HepG2 (cell line): ENCODE measurements around the gene TSC22D4. TPM values are rescaled to one million over a fixed set of nuclear protein-coding genes. Genes with fewer than 3 reads are reported as not detected.

ENCODE experiments used
- ERF ChIP-seq: IDR thresholded peaks from 2 replicates; pipeline ENCODE4 v1.6.1; 2018; ENCODE audit warnings: missing biosample characterization, missing genetic modification reagents
- FOSL2 ChIP-seq: sonication (generic); formaldehyde crosslinking; IDR thresholded peaks from 2 replicates; pipeline ENCODE4 v1.4.0; 2020; ENCODE audit warnings: missing genetic modification reagents
- GATAD1 ChIP-seq: IDR thresholded peaks from 2 replicates; pipeline ENCODE4 v1.6.1; 2016; ENCODE audit warnings: missing genetic modification reagents, missing compliant biosample characterization
- HCFC1 ChIP-seq: fragments of 150-350 bp; IDR thresholded peaks from 2 replicates; pipeline ENCODE4 v1.6.1; 2014; ENCODE audit warnings: low read depth, low read length
- HNRNPUL1 ChIP-seq: fragments of 200-400 bp; formaldehyde crosslinking; IDR thresholded peaks from 2 replicates; pipeline ENCODE4 v1.6.1; 2017; ENCODE audit warnings: low read depth, mild to moderate bottlenecking, low read length, moderate library complexity
- KDM3A ChIP-seq: IDR thresholded peaks from 2 replicates; pipeline ENCODE4 v1.6.1; 2018; ENCODE audit warnings: low read depth, missing compliant biosample characterization
- RFX3 ChIP-seq: IDR thresholded peaks from 2 replicates; pipeline ENCODE4 v1.6.1; 2016; ENCODE audit warnings: missing biosample characterization, missing genetic modification reagents
- SIX4 ChIP-seq: sonication (generic); formaldehyde crosslinking; IDR thresholded peaks from 2 replicates; pipeline ENCODE4 v1.4.0; 2020; ENCODE audit warnings: missing genetic modification reagents
- SP1 ChIP-seq, 2 experiments: fragments of 450-650 bp in 1 of 2; sonication (generic) in 1 of 2; formaldehyde crosslinking in 1 of 2; IDR thresholded peaks; 2 replicates each; pipeline versions ENCODE4 v1.4.0 to v1.6.1; 2016 to 2020; ENCODE audit warnings: missing genetic modification reagents in 1 of 2
- XBP1 ChIP-seq: sonication (generic); formaldehyde crosslinking; IDR thresholded peaks from 2 replicates; pipeline ENCODE4 v1.5.0; 2020; ENCODE audit warnings: missing genetic modification reagents
- XRCC5 ChIP-seq: fragments of 200-400 bp; formaldehyde crosslinking; optimal IDR thresholded peaks from 2 replicates; pipeline ENCODE3; 2017; ENCODE audit warnings: mild to moderate bottlenecking, low read length
- ZNF546 ChIP-seq: sonication (generic); formaldehyde crosslinking; conservative IDR thresholded peaks from 2 replicates; pipeline ENCODE4 v1.8.1; 2023; ENCODE audit warnings: mild to moderate bottlenecking, missing genetic modification reagents
- ZNF83 ChIP-seq: sonication (generic); formaldehyde crosslinking; IDR thresholded peaks from 2 replicates; pipeline ENCODE4 v1.4.0; 2020; ENCODE audit warnings: missing genetic modification reagents, mild to moderate bottlenecking, borderline replicate concordance
- ZNF878 ChIP-seq: sonication (generic); formaldehyde crosslinking; IDR thresholded peaks from 2 replicates; pipeline ENCODE4 v1.8.1; 2023; ENCODE audit warnings: mild to moderate bottlenecking, missing genetic modification reagents, moderate library complexity
- polyA plus RNA-seq, 8 experiments: library from polyadenylated mRNA; depleted of rRNA in 3 of 8; stranded (reverse) in 7 of 8; unstranded in 1 of 8; fragments of >200 nt; fragmentation: Illumina TruSeq in 4 of 8; extraction: Trizol in 4 of 8; gene quantifications; 2 replicates each; pipeline versions ENCODE4 v1.2.1 to v1.2.3, GENCODE V29; 2011 to 2016; ENCODE audit warnings: low read depth in 4 of 8, missing spikeins in 1 of 8, mixed read lengths in 1 of 8; ENCODE audit not compliant: insufficient read depth in 1 of 8
- total RNA-seq, 5 experiments: library from RNA; depleted of rRNA; stranded (reverse); fragments of >200 nt; fragmentation: Illumina TruSeq; extraction: Trizol; gene quantifications; 2 replicates each; pipeline ENCODE4 v1.2.3, GENCODE V29; 2016; ENCODE audit warnings: low read depth in 1 of 5
- TF ChIP-seq, protein P1 (sequence below): sonication (generic); formaldehyde crosslinking; IDR thresholded peaks from 2 replicates; pipeline ENCODE4 v1.4.0; 2020; ENCODE audit warnings: mild to moderate bottlenecking, missing genetic modification reagents
- TF ChIP-seq, protein P2 (sequence below): sonication (generic); formaldehyde crosslinking; IDR thresholded peaks from 2 replicates; pipeline ENCODE4 v1.4.0; 2020; ENCODE audit warnings: missing genetic modification reagents, borderline replicate concordance
- TF ChIP-seq, protein P3 (sequence below): fragments of 450-650 bp; IDR thresholded peaks from 2 replicates; pipeline ENCODE4 v1.6.1; 2017
- TF ChIP-seq, protein P4 (sequence below): sonication (generic); formaldehyde crosslinking; IDR thresholded peaks from 2 replicates; pipeline ENCODE4 v1.8.1; 2023; ENCODE audit warnings: mild to moderate bottlenecking, missing genetic modification reagents
- TF ChIP-seq, protein P5 (sequence below): sonication (generic); formaldehyde crosslinking; IDR thresholded peaks from 2 replicates; pipeline ENCODE4 v1.5.0; 2020; ENCODE audit warnings: missing genetic modification reagents
- TF ChIP-seq, protein P6 (sequence below): sonication (generic); formaldehyde crosslinking; IDR thresholded peaks from 2 replicates; pipeline ENCODE4 v1.4.0; 2020; ENCODE audit warnings: missing genetic modification reagents

TSC22D4 gene
- total and polyA plus RNA-seq, 2 of the 13 experiments (the other 11 are each of a cell fraction or from before 2014, with no cell fraction given): 7.7 to 8.7 TPM

DNA sequence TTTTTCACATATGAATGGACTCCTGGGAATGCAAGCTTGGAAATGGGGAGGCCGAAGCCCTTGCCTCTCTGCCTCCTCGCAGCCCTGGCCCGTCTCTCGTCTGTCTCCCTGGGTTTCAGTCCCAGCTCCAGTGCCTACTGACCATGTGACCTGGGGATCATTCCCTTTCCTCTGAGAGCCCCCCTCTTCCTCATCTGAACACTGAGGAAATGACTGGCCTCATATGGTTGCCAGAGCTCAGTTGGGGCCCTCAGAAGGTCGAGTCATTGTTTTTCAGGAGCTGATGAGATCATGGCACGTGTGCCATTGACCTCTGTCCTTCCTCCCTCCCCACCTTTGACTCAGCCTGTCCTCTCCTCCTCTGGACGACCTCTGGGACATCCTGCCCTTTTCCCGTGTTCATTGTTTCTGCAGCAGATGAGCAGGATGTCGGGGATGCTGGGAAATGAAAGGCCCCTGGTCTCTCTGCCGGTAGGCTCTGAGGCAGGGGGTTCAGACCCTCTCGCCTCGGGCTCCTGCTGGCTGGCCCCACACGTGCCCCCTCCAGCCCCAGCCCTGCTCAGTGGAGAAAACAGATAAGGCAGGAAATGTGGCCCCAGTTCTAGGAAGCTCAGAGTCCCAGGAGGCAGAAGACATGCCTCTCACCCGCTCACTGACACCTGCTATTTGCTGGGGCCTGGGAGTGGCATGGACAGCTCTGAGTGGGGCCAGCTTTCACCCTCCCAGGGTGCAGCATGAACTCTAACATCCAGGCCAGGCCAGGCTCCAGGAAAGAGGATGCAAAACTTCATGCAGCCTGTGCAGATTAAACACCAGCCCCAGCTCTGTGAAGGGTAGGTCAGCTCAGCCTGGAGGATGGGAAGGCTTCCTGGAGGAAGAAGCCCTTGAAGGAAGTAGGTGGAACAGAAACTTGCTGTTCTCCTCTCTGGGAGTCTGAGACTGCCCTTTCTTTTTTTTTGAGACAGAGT lies 34.4 kb downstream of the TSC22D4 start (continued):
- TF ChIP-seq GATAD1 (CRISPR knock-in tag) (peak; percentile 58), XBP1 (CRISPR knock-in tag) (no peak), SIX4 (CRISPR knock-in tag) (no peak), HCFC1 (no peak), ERF (CRISPR knock-in tag) (peak; percentile 93), ZNF878 (peak; percentile 73), XRCC5 (no peak), ZNF83 (CRISPR knock-in tag) (no peak), KDM3A (peak; percentile 62; the same call in 1 of the 2 replicates), HNRNPUL1 (no peak), ZNF546 (CRISPR knock-in tag) (no peak), SP1 (IDR thresholded peaks at IDR 0.05) (no peak), SP1 (CRISPR knock-in tag; IDR thresholded peaks at IDR 0.05) (no peak), RFX3 (no peak), FOSL2 (CRISPR knock-in tag) (peak; percentile 93)
- TF ChIP-seq, protein P1, sequence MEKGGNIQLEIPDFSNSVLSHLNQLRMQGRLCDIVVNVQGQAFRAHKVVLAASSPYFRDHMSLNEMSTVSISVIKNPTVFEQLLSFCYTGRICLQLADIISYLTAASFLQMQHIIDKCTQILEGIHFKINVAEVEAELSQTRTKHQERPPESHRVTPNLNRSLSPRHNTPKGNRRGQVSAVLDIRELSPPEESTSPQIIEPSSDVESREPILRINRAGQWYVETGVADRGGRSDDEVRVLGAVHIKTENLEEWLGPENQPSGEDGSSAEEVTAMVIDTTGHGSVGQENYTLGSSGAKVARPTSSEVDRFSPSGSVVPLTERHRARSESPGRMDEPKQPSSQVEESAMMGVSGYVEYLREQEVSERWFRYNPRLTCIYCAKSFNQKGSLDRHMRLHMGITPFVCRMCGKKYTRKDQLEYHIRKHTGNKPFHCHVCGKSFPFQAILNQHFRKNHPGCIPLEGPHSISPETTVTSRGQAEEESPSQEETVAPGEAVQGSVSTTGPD (CRISPR knock-in tag): peak; percentile 45; the same call in 1 of the 2 replicates
- TF ChIP-seq, protein P2, sequence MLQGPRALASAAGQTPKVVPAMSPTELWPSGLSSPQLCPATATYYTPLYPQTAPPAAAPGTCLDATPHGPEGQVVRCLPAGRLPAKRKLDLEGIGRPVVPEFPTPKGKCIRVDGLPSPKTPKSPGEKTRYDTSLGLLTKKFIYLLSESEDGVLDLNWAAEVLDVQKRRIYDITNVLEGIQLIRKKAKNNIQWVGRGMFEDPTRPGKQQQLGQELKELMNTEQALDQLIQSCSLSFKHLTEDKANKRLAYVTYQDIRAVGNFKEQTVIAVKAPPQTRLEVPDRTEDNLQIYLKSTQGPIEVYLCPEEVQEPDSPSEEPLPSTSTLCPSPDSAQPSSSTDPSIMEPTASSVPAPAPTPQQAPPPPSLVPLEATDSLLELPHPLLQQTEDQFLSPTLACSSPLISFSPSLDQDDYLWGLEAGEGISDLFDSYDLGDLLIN (CRISPR knock-in tag): no peak
- TF ChIP-seq, protein P3, sequence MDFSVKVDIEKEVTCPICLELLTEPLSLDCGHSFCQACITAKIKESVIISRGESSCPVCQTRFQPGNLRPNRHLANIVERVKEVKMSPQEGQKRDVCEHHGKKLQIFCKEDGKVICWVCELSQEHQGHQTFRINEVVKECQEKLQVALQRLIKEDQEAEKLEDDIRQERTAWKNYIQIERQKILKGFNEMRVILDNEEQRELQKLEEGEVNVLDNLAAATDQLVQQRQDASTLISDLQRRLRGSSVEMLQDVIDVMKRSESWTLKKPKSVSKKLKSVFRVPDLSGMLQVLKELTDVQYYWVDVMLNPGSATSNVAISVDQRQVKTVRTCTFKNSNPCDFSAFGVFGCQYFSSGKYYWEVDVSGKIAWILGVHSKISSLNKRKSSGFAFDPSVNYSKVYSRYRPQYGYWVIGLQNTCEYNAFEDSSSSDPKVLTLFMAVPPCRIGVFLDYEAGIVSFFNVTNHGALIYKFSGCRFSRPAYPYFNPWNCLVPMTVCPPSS: no peak
- TF ChIP-seq, protein P4, sequence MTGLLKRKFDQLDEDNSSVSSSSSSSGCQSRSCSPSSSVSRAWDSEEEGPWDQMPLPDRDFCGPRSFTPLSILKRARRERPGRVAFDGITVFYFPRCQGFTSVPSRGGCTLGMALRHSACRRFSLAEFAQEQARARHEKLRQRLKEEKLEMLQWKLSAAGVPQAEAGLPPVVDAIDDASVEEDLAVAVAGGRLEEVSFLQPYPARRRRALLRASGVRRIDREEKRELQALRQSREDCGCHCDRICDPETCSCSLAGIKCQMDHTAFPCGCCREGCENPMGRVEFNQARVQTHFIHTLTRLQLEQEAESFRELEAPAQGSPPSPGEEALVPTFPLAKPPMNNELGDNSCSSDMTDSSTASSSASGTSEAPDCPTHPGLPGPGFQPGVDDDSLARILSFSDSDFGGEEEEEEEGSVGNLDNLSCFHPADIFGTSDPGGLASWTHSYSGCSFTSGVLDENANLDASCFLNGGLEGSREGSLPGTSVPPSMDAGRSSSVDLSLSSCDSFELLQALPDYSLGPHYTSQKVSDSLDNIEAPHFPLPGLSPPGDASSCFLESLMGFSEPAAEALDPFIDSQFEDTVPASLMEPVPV: peak; percentile 48; the same call in 1 of the 2 replicates
- TF ChIP-seq, protein P5, sequence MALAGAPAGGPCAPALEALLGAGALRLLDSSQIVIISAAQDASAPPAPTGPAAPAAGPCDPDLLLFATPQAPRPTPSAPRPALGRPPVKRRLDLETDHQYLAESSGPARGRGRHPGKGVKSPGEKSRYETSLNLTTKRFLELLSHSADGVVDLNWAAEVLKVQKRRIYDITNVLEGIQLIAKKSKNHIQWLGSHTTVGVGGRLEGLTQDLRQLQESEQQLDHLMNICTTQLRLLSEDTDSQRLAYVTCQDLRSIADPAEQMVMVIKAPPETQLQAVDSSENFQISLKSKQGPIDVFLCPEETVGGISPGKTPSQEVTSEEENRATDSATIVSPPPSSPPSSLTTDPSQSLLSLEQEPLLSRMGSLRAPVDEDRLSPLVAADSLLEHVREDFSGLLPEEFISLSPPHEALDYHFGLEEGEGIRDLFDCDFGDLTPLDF (CRISPR knock-in tag): no peak
- TF ChIP-seq, protein P6, sequence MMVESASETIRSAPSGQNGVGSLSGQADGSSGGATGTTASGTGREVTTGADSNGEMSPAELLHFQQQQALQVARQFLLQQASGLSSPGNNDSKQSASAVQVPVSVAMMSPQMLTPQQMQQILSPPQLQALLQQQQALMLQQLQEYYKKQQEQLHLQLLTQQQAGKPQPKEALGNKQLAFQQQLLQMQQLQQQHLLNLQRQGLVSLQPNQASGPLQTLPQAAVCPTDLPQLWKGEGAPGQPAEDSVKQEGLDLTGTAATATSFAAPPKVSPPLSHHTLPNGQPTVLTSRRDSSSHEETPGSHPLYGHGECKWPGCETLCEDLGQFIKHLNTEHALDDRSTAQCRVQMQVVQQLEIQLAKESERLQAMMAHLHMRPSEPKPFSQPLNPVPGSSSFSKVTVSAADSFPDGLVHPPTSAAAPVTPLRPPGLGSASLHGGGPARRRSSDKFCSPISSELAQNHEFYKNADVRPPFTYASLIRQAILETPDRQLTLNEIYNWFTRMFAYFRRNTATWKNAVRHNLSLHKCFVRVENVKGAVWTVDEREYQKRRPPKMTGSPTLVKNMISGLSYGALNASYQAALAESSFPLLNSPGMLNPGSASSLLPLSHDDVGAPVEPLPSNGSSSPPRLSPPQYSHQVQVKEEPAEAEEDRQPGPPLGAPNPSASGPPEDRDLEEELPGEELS (CRISPR knock-in tag): peak; percentile 81
